ENCODE measurements around the gene TENM4.

Gene TENM4

GRCh38 chr11:79471071-79471844, 30.4 kb upstream of the TENM4 start:
- TF ChIP-seq CREB5 (CRISPR knock-in tag; IDR thresholded peaks at IDR 0.05; ENCODE audit: low read depth) = no peak
- no peak for ATAC-seq

- TF ChIP-seq GLIS3 (CRISPR knock-in tag; IDR thresholded peaks at IDR 0.05) (no peak), CREB5 (CRISPR knock-in tag; IDR thresholded peaks at IDR 0.05; ENCODE audit: low read depth) (no peak), ZNF70 (CRISPR knock-in tag; IDR thresholded peaks at IDR 0.05) (no peak), RARB (CRISPR knock-in tag; IDR thresholded peaks at IDR 0.05) (no peak), ZNF565 (CRISPR knock-in tag; conservative IDR thresholded peaks at IDR 0.05; ENCODE audit: low read depth) (no peak), ESRRG (CRISPR knock-in tag; IDR thresholded peaks at IDR 0.05) (no peak), TSHZ2 (CRISPR knock-in tag; IDR thresholded peaks at IDR 0.05) (no peak), PATZ1 (CRISPR knock-in tag; IDR thresholded peaks at IDR 0.05; ENCODE audit: borderline replicate concordance) (no peak), SNAI2 (CRISPR knock-in tag; IDR thresholded peaks at IDR 0.05) (no peak), ARNTL (CRISPR knock-in tag; IDR thresholded peaks at IDR 0.05; ENCODE audit: borderline replicate concordance, low read depth) (no peak), ZNF8 (CRISPR knock-in tag; IDR thresholded peaks at IDR 0.05) (no peak), ISL1 (CRISPR knock-in tag; IDR thresholded peaks at IDR 0.05) (no peak), OSR1 (CRISPR knock-in tag; IDR thresholded peaks at IDR 0.05) (no peak), CSRNP3 (CRISPR knock-in tag; IDR thresholded peaks at IDR 0.05) (no peak), TCF4 (CRISPR knock-in tag; IDR thresholded peaks at IDR 0.05; ENCODE audit: borderline replicate concordance) (no peak), ZC3H10 (CRISPR knock-in tag; IDR thresholded peaks at IDR 0.05) (no peak), POU6F1 (CRISPR knock-in tag; IDR thresholded peaks at IDR 0.05; ENCODE audit: borderline replicate concordance, low read depth) (no peak)
- ATAC-seq = no peak
Measured at GRCh38 chr11:79470161-79470560, 29.3 kb upstream of the TENM4 start.

GRCh38 chr11:79467761-79468160, 26.9 kb upstream of the TENM4 start:
- no peak for ATAC-seq
- no peak for TF ChIP-seq CSDC2 (CRISPR knock-in tag; IDR thresholded peaks at IDR 0.05)
- TF ChIP-seq CREB5 (CRISPR knock-in tag; IDR thresholded peaks at IDR 0.05; ENCODE audit: low read depth) = no peak
- no peak for TF ChIP-seq ZNF565 (CRISPR knock-in tag; conservative IDR thresholded peaks at IDR 0.05; ENCODE audit: low read depth)
- TF ChIP-seq PPARA (CRISPR knock-in tag; IDR thresholded peaks at IDR 0.05; ENCODE audit: borderline replicate concordance) = no peak
- TF ChIP-seq ISL1 (CRISPR knock-in tag; IDR thresholded peaks at IDR 0.05) = no peak
- TF ChIP-seq TCF4 (CRISPR knock-in tag; IDR thresholded peaks at IDR 0.05; ENCODE audit: borderline replicate concordance) = no peak
- no peak for TF ChIP-seq BACH2 (CRISPR knock-in tag; IDR thresholded peaks at IDR 0.05; ENCODE audit: borderline replicate concordance)
- no peak for TF ChIP-seq ZFP3 (CRISPR knock-in tag; IDR thresholded peaks at IDR 0.05)
- no peak for TF ChIP-seq RARB (CRISPR knock-in tag; IDR thresholded peaks at IDR 0.05)
- no peak for TF ChIP-seq ARNTL (CRISPR knock-in tag; IDR thresholded peaks at IDR 0.05; ENCODE audit: borderline replicate concordance, low read depth)
- TF ChIP-seq SNAI2 (CRISPR knock-in tag; IDR thresholded peaks at IDR 0.05) = no peak
- TF ChIP-seq ZC3H10 (CRISPR knock-in tag; IDR thresholded peaks at IDR 0.05) = no peak
- TF ChIP-seq PATZ1 (CRISPR knock-in tag; IDR thresholded peaks at IDR 0.05; ENCODE audit: borderline replicate concordance) = no peak
